Sigmoid colon (tissue), 7 donors: ENCODE measurements around the gene CCPG1. TPM values are rescaled to one million over a fixed set of nuclear protein-coding genes. Genes with fewer than 3 reads are reported as not detected.

Source experiments
- DNase-seq: peaks from one replicate; pipeline ENCODE4 v3.0.0-alpha.2; 2019
- H3K27ac ChIP-seq, 4 donors: fragments of 200-600 bp; sonication (generic); one replicate each; pipeline ENCODE4 v1.5.1; 2016 to 2019; ENCODE audit warnings: mild to moderate bottlenecking in 1 of 4
- H3K27me3 ChIP-seq, 3 donors: fragments of 200-600 bp; sonication (generic); one replicate each; pipeline ENCODE4 v1.5.1; 2019; ENCODE audit warnings: mild to moderate bottlenecking in 1 of 3
- H3K36me3 ChIP-seq, 4 donors: fragments of 200-600 bp; sonication (generic); one replicate each; pipeline ENCODE4 v1.5.1; 2016 to 2019
- H3K4me1 ChIP-seq, 4 donors: fragments of 200-600 bp; sonication (generic); one replicate each; pipeline ENCODE4 v1.5.1; 2017 to 2019
- H3K4me3 ChIP-seq, 4 donors: fragments of 200-600 bp; sonication (generic); one replicate each; pipeline ENCODE4 v1.5.1; 2017 to 2019; ENCODE audit warnings: mild to moderate bottlenecking in 2 of 4, moderate library complexity in 1 of 4
- H3K9me3 ChIP-seq, 4 donors: fragments of 200-600 bp in 3 of 4; sonication (generic) in 3 of 4; one replicate each; pipeline versions ENCODE4 v1.5.1 to v1.6.1; 2013 to 2019
- CTCF ChIP-seq, 4 experiments: fragments of 450-650 bp in 3 of 4; fragments of 200-600 bp in 1 of 4; IDR thresholded peaks; one replicate each; pipeline ENCODE4 v1.5.1; 2016 to 2019; ENCODE audit warnings: antibody characterized with exemption in 4 of 4, mild to moderate bottlenecking in 3 of 4, moderate library complexity in 2 of 4
- EP300 ChIP-seq, 4 donors: sonication (generic); formaldehyde crosslinking; IDR thresholded peaks; one replicate each; pipeline ENCODE4 v1.6.1; 2017; ENCODE audit warnings: antibody characterized with exemption in 4 of 4
- POLR2A ChIP-seq, 2 donors: fragments of 450-650 bp; IDR thresholded peaks; one replicate each; pipeline ENCODE4 v1.6.1; 2016; ENCODE audit warnings: antibody characterized with exemption in 2 of 2, mild to moderate bottlenecking in 2 of 2, moderate library complexity in 2 of 2
- POLR2AphosphoS5 ChIP-seq, 4 donors: sonication (generic); formaldehyde crosslinking; IDR thresholded peaks; one replicate each; pipeline ENCODE4 v1.6.1; 2017; ENCODE audit warnings: antibody characterized with exemption in 4 of 4
- WGBS, 2 donors: extraction: QIAGEN DNeasy Blood & Tissue Kit; methylation state at CpG; one replicate each; pipeline ENCODE4 v1.1.7; 2013; 5-methylcytosine and 5-hydroxymethylcytosine counted together
- intact Hi-C: fragments of 100-400 bp; cut with DNase I; formaldehyde crosslinking; loops from one replicate; pipeline ENCODE4 v1.15.1; 2023
- polyA plus RNA-seq, 3 donors: library from polyadenylated mRNA; stranded (reverse); fragments of 200-250 nt; gene quantifications; one replicate each; pipeline ENCODE4 v1.2.3, GENCODE V29; 2013
- total RNA-seq, 4 donors: library from RNA; depleted of rRNA; stranded (reverse); fragments of >200 nt; gene quantifications; one replicate each; pipeline ENCODE4 v1.1.0, GENCODE V29; 2016
- donor health status: healthy with polysubstance abuse.
- donor health status: Bipolar disorder and iron deficiency.
- donor health status: healthy.

CCPG1 gene
- total and polyA plus RNA-seq, 7 donors, result 7.6 to 58.7 (median 49.0) TPM

GRCh38 chr15:55343168-55343567, 65.0 kb downstream of the CCPG1 start:
- no peak for DNase-seq
- intact Hi-C loops, result no loop called here
- 58 to 78% methylated on average over 2 of the region's 2 CpGs for WGBS, 2 donors
- Histone ChIP-seq H3K4me1 (no peaks in the 10 kb centered on the region), H3K4me3 (no peak overlapping the region), H3K27ac (no peak overlapping the region), H3K36me3 (peaks cover 0 to 20% (median 2%) of the 10 kb centered on the region in 4 donors), H3K9me3 (no peaks in the 10 kb centered on the region), H3K27me3 (no peaks in the 10 kb centered on the region)
- TF ChIP-seq CTCF (IDR thresholded peaks at IDR 0.05) (no peak), EP300 (IDR thresholded peaks at IDR 0.05) (no peak), POLR2AphosphoS5 (IDR thresholded peaks at IDR 0.05) (no peak), POLR2A (IDR thresholded peaks at IDR 0.05) (no peak)

- Histone ChIP-seq H3K9me3 (no peaks in the 10 kb centered on the region), H3K4me3 (no peak overlapping the region), H3K27ac (no peak overlapping the region), H3K27me3 (no peaks in the 10 kb centered on the region), H3K36me3 (peaks cover 0 to 75% (median 6%) of the 10 kb centered on the region in 4 donors), H3K4me1 (no peaks in the 10 kb centered on the region)
- TF ChIP-seq POLR2A (IDR thresholded peaks at IDR 0.05), result no peak
- no peak for TF ChIP-seq CTCF (IDR thresholded peaks at IDR 0.05)
- TF ChIP-seq POLR2AphosphoS5 (IDR thresholded peaks at IDR 0.05), result no peak
- no peak for TF ChIP-seq EP300 (IDR thresholded peaks at IDR 0.05)
- intact Hi-C loops, result no loop called here
- 100% methylated on average over 1 of the region's 1 CpG for WGBS, 2 donors
- no peak for DNase-seq
Observed at GRCh38 chr15:55337160-55337559, 71.0 kb downstream of the CCPG1 start.

GRCh38 chr15:55334997-55335396, 73.2 kb downstream of the CCPG1 start:
- TF ChIP-seq CTCF (IDR thresholded peaks at IDR 0.05), result no peak
- no peak for TF ChIP-seq POLR2A (IDR thresholded peaks at IDR 0.05)
- no peak for TF ChIP-seq EP300 (IDR thresholded peaks at IDR 0.05)
- no peak for TF ChIP-seq POLR2AphosphoS5 (IDR thresholded peaks at IDR 0.05)
- no peak for DNase-seq
- intact Hi-C loops, result no loop called here
- no peak overlapping the region for H3K27ac ChIP-seq
- H3K27me3 ChIP-seq, result no peaks in the 10 kb centered on the region
- no peaks in the 10 kb centered on the region for H3K4me1 ChIP-seq
- no peaks in the 10 kb centered on the region for H3K9me3 ChIP-seq
- peaks cover 0 to 88% (median 6%) of the 10 kb centered on the region in 4 donors for H3K36me3 ChIP-seq
- H3K4me3 ChIP-seq, result no peak overlapping the region
- WGBS, 2 donors, result 94 to 99% methylated on average over 1 of the region's 1 CpG

- intact Hi-C loops, result no loop called here
- Histone ChIP-seq H3K27me3 (no peaks in the 10 kb centered on the region), H3K36me3 (peaks cover 0 to 85% (median 6%) of the 10 kb centered on the region in 4 donors), H3K9me3 (no peaks in the 10 kb centered on the region), H3K27ac (no peak overlapping the region), H3K4me1 (no peaks in the 10 kb centered on the region), H3K4me3 (no peak overlapping the region)
- TF ChIP-seq EP300 (IDR thresholded peaks at IDR 0.05) (no peak), POLR2A (IDR thresholded peaks at IDR 0.05) (no peak), POLR2AphosphoS5 (IDR thresholded peaks at IDR 0.05) (no peak), CTCF (IDR thresholded peaks at IDR 0.05) (no peak)
- DNase-seq, result no peak
- WGBS, 2 donors, result 94% methylated on average over 5 of the region's 5 CpGs
Observed at GRCh38 chr15:55334371-55334770, 73.8 kb downstream of the CCPG1 start.

- DNase-seq, result no peak
- Histone ChIP-seq H3K36me3 (peaks cover 0 to 35% (median 0%) of the 10 kb centered on the region in 4 donors), H3K4me1 (no peaks in the 10 kb centered on the region), H3K4me3 (no peak overlapping the region), H3K27me3 (no peaks in the 10 kb centered on the region), H3K27ac (no peak overlapping the region), H3K9me3 (no peaks in the 10 kb centered on the region)
- 79 to 83% methylated on average over 1 of the region's 1 CpG for WGBS, 2 donors
- intact Hi-C loops, result no loop called here
- TF ChIP-seq CTCF (IDR thresholded peaks at IDR 0.05) (no peak), POLR2AphosphoS5 (IDR thresholded peaks at IDR 0.05) (no peak), POLR2A (IDR thresholded peaks at IDR 0.05) (no peak), EP300 (IDR thresholded peaks at IDR 0.05) (no peak)
Observed at GRCh38 chr15:55327387-55327786, 80.8 kb downstream of the CCPG1 start.
